ENCODE results near the gene PDE6C.

Gene PDE6C

DNA sequence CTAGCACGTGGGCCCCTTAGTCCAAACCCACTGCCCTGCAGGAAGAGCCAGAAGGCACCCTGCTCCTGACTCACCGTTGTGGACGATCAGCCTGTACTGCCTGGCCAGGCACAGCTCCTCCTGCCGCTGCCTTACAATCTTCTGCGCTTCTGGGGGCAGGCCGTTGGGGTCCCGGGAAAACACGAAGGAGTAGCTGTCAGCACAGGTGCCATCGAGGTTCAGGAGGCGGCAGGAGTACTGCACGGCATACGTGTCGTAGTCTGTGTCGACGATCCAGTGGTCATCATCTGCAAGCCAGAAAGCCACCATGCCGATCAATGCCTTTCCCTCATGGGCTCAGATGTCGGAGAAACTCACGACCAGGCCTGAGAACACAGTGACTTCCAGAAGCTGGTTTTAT, 18.6 kb upstream of the PDE6C start:
- DNase-seq (ENCODE audit: low read depth in 1 of 2, low spot score in 1 of 2), result no peak

- no peak for DNase-seq (ENCODE audit: low read depth in 1 of 2, low spot score in 1 of 2)
These were observed 17.8 kb upstream of the PDE6C start for GRCh38 chr10:93594518-93594917.

DNA sequence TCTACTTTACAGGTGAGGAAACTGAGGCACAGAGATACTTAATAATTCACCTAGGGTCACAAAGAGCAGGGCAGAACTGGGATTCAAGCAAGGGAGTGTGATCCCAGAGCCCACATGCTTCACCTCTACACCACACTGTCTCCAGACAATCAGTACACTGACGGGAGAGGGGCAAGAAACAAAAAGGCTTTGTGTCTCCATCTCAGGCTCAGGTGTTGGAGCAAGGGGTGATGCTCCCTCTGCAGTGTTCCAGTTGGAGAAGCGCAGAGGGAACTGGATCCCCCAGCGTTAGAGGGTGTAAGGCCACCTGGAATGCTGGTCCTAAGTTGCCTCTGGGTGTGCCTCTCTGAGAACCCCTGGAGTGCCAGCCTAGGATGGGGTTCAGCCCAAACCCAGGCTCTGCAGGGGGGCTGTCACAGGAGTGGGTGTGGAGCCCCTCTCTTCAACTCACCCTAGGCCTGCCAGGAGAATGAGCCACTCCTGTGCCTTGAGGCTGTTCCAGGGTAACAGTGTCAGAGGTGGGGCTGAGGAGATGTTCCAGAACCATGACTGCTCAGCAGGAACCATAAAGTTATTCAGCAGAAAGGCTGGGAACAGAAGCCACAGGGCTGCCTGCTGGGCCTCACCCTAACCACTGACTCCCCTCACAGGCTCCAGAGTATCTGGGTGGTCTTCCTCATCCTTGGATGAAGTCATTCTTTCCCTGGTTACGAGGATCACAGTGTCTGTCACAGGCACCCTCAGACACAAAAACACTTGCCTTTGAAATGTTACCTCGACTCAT, 16.8 kb upstream of the PDE6C start:
- DNase-seq (ENCODE audit: low read depth in 1 of 2, low spot score in 1 of 2), result no peak

GRCh38 chr10:93596539-93596938, 15.8 kb upstream of the PDE6C start:
- no peak for DNase-seq (ENCODE audit: low read depth in 1 of 2, low spot score in 1 of 2)

- no peak for DNase-seq (ENCODE audit: low read depth in 1 of 2, low spot score in 1 of 2)
These were observed 15.2 kb upstream of the PDE6C start for GRCh38 chr10:93597075-93597599.

DNA sequence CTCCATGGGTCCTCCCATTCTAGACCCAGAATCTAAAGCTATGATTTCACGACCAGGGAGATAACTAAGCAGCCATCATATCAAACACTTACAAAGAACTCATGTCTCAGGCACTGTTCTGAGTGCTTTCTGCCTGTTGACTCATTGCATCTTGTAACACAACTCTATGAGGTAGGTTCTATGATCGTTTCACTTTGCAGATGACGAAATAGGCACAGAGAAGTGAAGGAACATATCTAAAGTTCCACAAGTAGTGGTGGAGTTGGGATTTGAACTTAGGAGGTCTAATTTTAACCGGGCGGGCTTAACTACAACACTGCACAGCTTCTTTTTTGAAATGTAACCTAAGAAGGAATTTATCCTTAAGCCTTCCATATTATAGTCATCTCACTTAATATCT, 14.2 kb upstream of the PDE6C start:
- no peak for DNase-seq (ENCODE audit: low read depth in 1 of 2, low spot score in 1 of 2)

DNA sequence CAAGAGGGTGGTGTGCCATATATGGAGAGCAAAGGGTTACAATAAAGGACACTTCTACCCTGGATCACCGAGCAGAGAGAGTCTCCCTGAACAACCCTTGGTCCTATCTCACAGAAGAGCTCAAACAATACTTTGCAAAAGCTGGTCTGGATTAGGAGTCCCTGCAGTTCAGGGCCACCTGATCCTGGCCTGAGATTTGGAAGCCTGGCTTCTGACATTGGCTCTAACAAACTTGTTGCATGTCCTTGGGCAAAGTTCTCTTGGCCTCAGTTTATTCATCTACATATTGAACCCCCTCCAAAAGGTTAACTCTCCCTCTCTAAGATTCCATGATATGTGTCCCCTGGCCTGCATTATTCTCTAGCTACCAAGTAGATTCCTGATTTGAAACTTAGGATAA, 13.0 kb upstream of the PDE6C start:
- no peak for DNase-seq (ENCODE audit: low read depth in 1 of 2, low spot score in 1 of 2)

- DNase-seq (ENCODE audit: low read depth in 1 of 2, low spot score in 1 of 2), result no peak
These were observed 12.6 kb upstream of the PDE6C start for GRCh38 chr10:93599778-93600177.

DNA sequence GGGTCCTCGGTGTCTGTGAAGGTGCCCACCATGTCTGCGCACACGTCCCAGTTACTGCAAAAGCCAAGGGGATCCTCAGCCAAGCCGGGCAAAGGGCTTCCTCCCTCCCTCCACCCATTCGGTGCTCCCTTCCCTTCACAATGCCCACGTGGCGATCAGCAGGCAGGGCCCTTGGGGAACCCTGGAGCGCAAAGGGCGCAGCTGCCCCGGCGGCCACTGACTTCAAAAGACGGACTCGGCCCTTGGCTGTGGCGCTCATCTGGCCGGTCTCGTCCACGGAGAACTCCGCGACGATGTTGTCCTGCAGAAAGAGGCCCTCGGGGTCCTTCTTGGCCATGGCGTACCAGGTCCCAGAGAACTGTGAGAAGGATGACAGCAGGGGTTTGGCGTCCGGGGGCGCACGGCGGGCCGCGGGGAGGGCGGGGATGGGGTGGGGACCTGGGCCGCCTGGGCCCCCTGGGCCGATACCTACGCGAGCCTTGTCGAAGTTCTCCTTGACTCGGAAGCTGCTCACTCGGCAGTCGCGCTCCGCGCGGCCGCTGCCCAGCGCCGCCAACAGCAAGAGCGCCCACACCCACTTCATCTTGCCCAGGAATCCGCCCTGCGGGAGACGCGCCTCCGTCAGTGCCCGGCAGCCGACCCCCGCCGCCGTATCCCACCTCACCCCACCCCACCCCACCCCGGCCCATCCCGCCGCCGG, 11.7 kb upstream of the PDE6C start:
- DNase-seq (ENCODE audit: low read depth in 1 of 2, low spot score in 1 of 2), result no peak

- no peak for DNase-seq (ENCODE audit: low read depth in 1 of 2, low spot score in 1 of 2)
These were observed 11.1 kb upstream of the PDE6C start, which contains the start of gene RBP4 for GRCh38 chr10:93601146-93601773. Gene RBP4, minus strand, starts transcription at chr10:93601235. Its CDS starts 207 bp downstream, at chr10:93601028.

GRCh38 chr10:93601774-93602162, 10.6 kb upstream of the PDE6C start:
- DNase-seq (ENCODE audit: low read depth in 1 of 2, low spot score in 1 of 2), result no peak

DNA sequence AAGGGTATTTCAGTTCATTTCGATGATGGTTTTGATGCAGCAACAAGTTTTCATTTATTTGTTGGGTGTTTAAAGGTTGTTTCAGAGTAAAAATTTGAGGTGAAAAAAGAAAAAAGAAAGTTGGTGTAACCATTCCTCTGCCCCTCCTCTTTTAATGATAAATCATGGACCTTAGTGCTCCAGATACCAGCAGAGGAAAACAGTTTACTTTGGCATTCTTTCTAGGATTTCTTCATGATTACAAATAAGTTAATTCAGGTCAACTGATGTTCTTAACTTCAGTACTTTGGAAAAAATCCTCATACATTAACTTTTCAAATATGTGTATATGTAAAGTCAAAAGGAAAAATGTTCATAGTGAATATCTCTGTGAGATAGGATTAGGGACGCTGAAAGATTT, 9.3 kb upstream of the PDE6C start:
- no peak for DNase-seq (ENCODE audit: low read depth in 1 of 2, low spot score in 1 of 2)

DNA sequence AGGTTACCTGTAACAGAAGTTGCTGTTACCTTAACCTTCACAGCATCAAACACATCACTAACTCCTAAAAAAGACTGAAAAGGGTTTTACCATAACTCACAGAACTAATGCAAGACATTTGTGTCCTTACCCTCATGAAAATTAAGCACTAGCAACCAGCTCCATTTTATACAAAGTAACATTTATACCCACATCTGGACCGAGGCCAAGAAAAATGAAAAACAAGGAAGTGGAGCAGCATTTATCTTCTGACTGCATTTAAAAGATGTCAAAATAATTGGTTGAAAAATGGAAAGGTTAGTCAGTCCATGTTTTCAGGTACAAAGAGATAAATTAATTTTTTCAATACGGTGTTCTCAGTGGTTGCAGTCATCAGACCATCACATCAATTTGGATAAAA, 8.2 kb upstream of the PDE6C start:
- no peak for DNase-seq (ENCODE audit: low read depth in 1 of 2, low spot score in 1 of 2)

- no peak for DNase-seq (ENCODE audit: low read depth in 1 of 2, low spot score in 1 of 2)
These were observed 3.9 kb upstream of the PDE6C start for GRCh38 chr10:93608421-93608820.

GRCh38 chr10:93613126-93613525, 789 bp downstream of the PDE6C start:
- no peak for DNase-seq (ENCODE audit: low read depth in 1 of 2, low spot score in 1 of 2)

DNA sequence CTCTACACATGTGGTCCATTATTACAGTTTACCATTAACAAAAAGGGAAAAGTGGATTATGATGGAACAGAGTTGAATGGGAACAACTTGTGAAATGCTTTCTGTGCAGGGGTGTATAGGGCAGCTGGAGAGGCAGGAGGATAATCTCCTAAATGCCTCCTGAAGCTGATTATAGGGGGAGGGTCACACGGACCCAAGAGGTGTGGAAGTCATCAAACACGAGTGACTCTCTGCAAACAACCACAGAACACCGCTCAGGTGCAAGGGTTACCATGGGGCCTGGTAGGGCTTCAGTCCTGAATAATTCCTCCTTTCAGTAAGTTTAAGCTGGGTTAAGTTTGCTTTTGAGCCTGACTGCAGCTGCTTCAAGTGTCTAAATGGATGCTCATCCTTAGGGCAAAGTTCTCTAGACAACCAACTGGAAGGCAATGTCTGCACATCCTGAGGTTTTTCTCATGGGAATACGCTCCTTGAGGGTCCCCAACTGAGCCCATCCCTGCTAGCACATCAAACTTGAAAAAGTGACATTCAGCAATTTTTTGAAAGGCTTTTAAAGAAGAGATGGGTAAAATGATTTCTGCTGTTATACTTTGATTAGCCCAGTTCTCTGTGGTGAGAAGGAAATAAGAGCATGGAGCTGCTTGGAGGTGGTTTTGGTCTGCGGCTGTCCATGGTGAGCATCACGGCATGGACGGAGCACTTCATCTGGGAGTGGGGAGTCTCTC, 1.9 kb downstream of the PDE6C start:
- no peak for DNase-seq (ENCODE audit: low read depth in 1 of 2, low spot score in 1 of 2)

- no peak for DNase-seq (ENCODE audit: low read depth in 1 of 2, low spot score in 1 of 2)
These were observed 3.4 kb downstream of the PDE6C start for GRCh38 chr10:93615576-93616235.

GRCh38 chr10:93620925-93621324, 8.6 kb downstream of the PDE6C start:
- no peak for DNase-seq (ENCODE audit: low read depth in 1 of 2, low spot score in 1 of 2)

- DNase-seq (ENCODE audit: low read depth in 1 of 2, low spot score in 1 of 2), result no peak
These were observed 10.6 kb downstream of the PDE6C start for GRCh38 chr10:93622942-93623341.

- no peak for DNase-seq (ENCODE audit: low read depth in 1 of 2, low spot score in 1 of 2)
These were observed 16.5 kb downstream of the PDE6C start for GRCh38 chr10:93628858-93629257.

All from activated CD4-positive, alpha-beta T cell treated with anti-CD3 and anti-CD28 coated beads, Interleukin-2, amount 50 U/mL, for 24 hours (primary cell).